GM21515 (cell line): ENCODE data around the gene TNRC18.

Source experiments
- ATAC-seq: cut with Tn5 transposase; IDR thresholded peaks from one replicate; pipeline ENCODE4 v1.9.1; 2021; ENCODE audit not compliant: unreplicated experiment

The TNRC18 gene

DNA sequence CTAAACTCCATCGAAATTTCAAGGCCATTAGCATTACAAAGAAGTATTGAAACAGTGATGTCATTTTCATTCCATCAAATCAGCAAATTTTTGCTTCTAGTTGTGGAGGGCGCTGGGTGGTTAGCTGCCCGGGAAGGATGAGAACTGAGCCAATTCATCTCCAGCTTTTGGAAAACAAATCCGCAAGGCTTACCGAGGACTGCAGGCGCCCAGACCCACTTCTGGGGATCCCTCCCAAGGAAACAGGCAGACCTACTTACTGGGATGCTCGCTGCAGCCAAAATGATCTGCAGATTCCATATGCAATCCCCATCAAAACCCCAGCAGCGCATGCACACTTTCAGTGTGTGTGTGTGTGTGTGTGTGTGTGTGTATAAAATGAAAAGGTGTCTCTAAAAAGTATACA is 19.2 kb downstream of the TNRC18 start:
- no peak for ATAC-seq

DNA sequence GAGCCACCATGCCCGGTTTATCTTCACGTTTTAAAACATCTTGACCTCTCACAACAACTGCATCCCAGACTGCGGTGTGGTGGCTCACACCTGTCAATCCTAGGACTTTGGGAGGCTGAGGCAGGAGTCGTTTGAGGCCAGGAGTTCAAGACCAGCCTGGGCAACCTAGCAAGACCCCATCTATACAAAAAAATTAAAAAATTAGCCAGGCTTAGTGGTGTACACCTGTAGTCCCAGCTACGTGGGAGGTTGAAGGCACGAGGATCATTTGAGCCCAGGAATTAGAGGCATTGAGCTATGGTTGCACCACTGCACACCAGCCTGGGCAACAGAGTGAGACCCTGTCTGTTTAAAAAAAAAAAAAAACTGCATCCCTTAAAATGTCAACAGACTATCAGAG is 20.2 kb downstream of the TNRC18 start:
- ATAC-seq = no peak

DNA sequence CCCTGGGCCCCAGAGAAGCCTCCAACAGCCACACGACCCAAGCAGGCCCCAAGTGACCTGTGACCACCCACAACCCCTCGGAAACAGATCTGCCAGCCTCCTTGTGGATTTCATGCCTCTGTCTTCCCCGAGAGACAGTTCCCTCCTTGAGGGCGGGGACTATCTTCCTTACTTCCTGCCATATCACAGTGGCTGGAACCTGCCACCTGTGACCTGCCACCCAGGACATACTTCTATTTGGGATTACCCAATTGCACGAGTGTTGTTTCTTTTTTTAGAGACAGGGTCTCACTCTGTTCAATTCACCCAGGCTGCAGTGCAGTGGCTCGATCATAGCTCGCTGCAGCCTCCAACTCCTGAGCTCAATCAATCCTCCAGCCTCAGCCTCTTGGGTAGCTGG is 25.9 kb downstream of the TNRC18 start:
- ATAC-seq = no peak

DNA sequence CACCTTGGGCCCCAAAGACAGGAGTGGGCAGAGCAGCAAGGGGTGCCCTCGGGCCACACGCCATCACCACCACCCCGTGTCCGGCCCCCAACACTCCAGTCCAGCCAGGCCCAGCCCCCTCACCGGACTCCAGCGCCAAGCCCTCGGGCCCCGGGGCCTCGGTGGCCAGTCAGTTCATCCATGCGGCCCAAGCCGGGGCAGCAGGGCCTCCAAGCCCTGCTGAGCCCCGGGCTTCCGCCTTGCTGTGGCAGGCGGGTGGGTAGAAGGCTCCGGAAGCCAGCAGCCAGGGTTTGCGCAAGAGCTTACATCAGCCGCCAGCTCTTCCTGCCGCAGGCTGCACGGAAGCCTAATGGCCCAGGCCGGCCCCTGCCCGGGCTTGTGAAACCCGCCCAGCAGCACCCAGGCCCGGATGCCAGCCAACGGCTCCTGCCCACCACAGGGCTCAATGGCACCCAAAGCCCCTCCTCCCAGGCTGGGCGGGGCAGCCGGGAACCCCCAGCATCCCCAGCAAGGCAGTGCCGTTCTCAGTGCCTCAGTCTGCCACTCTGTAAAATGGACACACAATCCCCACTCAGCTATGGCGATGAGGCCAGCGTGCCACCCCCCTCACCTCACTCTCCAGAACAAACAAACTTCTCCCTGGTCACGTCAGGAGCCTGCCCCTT is 26.5 kb downstream of the TNRC18 start:
- ATAC-seq = peak; percentile 78

DNA sequence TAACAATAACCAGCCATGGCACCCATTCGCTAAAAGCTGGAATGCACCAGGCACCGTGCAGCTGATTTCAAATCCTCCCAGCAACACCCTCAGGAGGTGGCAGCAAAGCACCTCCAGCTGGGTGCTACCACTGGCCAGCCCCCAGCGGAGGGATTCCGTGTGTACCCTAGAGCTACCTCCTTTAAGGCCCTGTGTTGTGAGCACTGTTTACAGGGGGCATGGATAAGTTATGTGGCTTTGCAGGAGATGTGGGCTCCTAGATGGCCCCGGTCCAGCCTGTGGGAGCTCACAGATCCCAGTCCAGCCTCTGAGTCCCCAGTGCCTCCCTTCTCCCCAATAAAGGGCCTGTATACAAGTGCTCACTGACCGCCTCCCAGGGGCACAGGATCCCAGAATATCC is 27.1 kb downstream of the TNRC18 start:
- ATAC-seq = peak; percentile 47

DNA sequence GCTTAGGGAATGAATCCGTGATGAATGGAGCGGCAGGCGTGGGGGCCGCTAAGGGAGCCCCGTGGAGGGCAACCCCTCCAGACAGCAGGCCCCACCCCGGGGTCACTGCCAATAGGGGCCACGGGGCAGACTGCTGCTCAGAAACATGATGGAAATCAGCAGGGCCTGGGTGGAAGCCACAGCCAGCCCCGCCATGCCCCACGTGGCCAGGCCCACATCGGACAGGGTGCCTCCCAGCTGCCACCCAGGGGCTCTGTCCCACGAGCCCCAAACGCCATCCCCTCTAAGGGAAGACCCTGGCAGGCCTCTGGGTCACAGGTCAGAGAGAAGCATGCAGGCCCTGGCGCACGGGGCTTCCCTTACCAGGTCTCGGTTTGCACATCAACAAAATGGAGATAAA is 28.4 kb downstream of the TNRC18 start:
- no peak for ATAC-seq

DNA sequence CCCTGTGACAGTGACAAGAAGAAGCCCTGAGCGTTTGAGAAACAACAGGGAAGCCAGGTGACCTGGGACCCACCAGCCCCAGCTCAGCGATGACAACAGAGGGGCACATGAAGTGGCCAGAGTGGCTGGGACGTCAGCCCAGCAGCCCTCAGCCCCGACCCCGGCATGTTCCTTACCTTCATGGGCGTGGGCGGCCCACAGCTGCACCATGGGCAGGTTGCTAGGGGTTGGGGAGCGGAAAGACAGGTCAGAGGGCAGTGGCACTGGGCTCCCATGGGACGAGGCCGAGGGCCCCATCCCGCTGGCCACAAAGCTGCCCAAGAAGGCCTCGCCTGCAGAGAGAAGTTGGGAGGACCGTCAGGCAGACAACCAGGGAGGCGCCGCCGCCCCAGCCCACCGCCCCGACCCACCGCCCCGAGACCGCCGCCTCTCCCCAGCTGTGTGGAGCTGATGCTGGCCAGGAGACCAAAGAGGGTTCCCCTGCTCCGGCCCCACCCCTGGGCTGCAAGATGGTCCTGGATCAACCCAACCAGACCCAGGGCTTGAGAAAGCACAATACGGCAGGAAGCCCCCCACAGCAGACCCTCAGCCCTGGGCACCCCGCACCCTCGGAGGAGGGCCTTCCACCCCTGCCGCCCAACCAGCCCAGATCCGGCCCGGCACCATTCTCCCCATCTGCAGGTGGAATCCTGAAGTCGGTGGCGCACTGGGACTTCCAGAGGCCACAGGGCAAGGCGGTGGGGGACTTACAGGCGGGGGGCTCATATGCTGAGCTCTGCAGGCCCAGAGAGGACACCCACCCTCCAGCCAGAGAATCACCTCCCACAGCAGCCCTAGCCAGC is 29.1 kb downstream of the TNRC18 start:
- no peak for ATAC-seq

DNA sequence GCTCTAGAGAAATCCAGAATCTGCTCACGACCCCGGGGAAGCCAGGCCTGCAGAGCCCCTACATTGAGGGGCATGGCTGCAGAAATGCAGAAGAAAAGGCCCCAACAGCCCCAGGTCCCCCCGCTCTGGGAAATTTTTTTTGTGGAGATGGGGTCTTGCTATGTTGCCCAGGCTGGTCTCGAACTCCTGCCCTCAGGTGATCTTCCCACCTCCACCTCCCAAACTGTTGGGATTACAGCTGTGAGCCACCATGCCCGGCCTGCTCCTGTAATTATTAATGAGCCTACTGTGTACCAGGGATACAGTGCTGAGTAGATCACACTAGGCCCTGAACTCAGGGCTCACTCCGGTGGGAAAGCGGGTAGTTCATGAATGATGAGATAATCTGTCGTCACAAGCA is 29.9 kb downstream of the TNRC18 start:
- ATAC-seq = no peak

DNA sequence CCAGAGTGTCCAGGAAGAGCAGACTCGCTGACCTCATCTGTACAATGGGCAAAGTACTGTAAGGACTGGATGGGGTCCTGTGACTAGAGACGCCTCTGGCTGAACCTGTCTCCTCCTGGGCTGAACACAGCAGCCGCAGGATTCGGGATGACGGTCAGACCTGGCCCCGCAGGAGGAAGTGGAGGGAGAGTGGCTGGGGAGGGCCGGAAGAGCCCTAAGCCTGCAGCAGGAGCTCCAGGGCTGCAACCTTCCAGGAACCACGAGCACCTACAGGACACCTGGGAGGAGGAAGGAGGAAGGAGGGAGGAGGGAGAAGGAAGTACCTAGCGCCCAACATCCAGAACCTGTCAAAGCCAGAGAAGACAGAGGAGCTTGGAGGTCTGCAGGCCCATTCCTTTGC is 30.3 kb downstream of the TNRC18 start:
- no peak for ATAC-seq

DNA sequence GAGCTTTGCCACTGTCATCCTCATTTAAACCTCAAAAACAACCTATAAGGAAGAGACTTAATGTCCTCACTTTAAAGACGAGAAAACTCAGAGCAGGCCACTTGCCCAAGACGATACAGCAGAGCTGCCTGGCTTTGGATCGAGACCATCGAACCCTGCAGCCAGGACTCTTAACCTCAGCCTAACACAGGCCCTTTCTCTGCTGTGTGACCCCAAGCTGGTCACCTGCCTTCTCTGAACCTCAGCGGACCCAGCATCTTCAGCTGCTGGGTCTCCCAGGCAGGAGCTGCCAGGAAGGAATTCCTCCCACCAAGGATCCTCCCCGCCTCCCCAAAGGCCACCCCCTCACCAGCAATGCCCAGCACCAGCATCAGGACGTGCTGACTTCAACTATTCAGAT is 32.7 kb downstream of the TNRC18 start:
- no peak for ATAC-seq

DNA sequence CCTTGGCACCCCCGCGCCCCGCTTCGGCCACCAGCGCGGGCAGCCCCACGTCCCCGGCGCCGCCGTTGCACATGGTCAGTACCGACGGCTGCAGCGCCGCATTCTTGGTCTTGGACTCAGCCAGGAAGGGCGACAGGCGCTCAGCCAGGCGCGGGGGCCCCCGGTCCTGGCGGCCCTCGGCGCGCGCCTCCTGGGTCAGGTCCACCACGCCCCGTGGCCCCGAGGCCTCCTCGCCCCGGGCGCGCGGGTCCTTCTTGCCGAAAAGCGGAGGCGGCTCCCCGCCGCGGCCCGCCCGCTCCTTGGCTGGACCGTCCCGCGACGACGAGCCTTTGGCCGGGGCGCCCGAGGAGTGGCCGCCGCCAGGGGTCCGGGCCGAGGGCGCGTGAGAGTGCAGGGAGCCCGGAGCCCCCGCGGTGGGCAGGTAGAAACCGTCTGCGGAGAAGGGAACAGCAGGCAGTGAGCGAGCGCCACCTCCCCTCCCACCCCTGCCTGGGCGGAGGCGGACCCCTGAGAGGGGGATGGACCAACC is 34.7 kb downstream of the TNRC18 start:
- ATAC-seq = no peak

DNA sequence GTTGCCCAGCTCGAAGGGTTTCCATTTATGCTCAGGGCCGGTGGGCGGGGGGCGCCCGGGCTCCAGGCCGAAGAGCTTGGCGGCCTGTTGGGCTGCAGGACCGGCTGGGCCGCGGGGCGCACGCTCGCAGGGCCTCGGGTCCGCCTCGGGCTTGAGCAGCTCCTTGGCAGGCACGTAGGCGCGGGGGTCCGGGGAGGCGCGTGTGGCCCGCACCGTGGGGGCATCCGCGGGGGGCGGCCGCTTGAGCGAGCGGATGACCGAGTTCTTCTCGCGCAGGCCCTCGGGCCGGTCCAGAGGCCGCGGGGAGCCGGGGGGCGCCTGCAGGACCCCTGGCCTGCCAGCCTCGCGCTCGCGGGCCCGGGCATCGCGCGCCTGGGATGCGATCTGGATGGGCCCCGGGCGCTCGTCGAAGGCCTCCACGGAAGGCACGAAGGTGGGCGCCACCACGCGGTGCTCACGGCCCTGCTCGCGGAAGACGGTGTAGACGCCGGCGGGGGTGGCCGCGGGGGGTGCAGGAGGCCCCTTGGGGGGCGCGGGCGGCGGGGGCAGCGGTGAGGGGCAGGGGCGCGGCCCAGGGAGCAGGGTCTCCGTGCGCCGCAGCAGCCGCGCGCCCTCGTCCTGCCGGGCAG is 35.2 kb downstream of the TNRC18 start:
- ATAC-seq = no peak

DNA sequence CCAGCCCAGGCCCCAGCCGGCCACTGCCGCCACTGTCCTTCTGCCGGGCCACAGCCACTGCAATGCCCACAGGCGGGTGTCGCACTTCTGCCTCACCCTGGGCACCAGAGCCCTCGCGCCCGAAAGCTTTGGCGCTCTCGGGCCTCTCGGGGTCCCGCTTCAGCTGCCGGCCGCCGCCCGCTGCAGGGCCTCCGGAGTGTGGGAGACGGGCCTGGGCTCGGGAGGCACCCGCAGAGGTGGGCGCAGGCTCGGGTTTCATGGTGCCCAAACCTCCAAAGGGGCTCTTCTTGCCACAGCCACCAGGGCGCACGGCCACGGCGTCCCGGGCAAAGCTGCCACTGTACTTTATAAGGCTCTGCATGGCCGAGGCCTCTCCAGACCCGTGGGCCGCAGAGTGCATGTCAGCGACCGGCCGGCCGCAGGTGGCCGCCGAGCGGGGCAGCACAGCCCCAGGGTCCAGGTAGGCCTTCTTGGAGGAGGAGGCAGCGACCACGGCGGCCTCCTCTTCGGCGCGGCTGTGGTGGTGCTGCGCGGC is 35.9 kb downstream of the TNRC18 start:
- ATAC-seq = no peak

DNA sequence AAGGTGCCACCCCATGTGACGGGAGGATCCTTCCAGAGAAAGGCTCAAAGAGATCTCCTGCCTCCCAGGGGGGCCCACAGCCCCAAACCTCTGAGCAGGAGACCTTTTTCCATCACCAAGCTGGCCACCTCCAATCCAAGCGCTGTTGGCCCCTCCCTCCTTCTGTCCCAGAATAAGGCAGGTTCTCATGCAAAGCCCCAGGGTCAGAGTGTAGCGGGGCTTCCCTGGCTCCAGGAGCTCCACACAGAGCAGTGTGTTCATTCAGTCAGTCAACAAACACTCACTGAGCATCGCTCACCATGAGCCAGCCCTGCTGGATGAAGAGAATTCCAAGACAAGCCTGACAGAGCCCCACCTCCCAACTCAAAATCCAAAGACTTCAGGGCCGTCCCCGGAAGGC is 39.0 kb downstream of the TNRC18 start:
- ATAC-seq = no peak

DNA sequence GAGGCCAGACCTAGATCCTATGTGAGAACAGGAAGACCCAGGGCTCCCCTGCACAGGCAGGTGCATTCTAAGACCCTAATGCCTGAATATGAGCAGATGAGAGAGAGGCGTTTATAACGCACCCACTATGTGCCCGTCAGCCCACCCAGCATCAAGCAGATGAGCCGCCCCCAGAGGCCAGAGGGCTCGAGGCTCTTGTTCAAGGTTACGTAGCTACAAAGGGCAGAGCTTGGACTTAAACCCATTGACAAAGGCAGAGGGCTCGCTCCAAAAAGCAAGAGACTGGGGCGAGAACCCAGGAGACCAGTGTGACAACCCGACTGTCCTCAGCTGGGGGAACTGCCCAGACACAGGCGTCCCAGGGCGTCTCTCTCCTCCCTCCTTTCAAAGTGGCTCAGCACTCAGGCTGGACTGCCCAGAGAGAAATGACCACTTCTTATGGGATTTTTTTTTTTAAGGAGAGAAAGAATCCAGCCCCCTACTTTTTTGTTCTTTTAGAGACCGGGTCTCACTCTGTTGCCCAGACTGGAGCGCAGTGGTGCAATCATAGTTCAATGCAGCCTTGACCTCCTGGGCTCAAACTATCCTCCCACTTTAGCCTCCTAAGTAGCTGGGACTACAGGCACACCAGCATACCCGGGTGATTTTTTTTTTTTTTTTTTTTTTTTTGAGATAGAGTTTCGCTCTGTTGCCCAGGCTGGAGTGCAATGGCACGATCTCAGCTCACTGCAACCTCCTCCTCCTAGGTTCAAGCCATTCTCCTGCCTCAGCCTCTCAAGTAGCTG is 40.1 kb downstream of the TNRC18 start:
- ATAC-seq = no peak

DNA sequence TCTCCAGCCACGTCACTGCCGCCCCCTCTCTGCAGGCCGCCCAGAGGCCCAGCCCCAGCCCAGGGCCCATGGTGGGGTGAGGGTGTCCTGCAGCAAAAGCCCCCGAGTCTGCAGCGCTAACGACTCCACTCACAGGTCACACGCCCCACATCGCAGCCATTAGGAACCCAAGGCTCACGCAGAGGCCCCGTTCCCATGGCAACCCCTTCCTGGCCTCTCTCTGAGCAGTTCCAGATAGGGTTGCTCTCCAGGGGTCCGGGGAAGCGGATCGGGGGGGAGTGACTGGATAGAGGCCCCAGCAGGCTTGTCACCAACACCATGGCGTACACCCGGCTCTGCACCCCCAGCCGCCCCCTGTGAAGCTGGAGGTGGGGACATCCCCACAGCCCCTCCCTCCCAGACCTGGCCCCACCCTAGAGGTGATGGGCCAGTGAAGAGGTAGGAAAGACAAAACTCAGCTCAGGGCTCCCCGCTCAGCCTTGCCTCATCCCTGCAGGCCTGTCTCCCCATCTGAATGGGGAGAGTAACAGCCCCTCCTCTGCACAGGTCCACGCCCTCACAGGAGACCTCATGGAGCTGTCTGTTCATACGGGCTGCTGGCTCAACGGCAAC is 41.2 kb downstream of the TNRC18 start:
- ATAC-seq = no peak

DNA sequence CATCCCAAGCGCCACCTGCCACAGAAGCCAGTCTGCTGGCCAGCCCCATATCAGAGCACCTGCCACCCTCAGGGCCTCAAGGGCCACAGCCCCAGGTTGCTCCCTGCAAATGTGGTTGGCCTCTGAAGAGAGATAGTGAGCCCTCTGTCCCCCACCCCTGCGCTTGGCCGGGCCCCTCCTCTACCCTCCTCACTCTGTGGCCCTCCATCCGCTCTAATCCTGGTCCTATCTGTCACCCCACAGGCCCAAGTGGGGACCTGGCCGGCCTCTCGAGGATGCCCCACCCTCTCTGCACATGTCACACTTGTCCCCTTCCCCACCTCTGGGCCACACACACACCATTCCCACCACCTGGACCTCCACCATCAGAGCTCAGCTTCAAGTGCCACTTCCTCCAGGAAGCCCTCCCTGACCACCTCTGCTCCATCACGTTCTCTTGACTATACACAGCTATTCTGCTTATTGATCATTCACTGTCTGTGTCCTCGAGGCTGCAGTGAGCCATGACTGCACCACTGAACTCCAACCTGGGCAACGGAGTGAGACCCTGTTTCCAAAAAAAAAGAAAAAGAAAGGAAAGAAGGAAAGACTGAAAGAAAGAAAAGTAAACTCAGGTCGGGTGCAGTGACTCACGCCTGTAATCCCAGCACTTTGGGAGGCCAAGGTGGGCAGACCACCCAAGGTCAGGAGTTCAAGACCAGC is 42.4 kb downstream of the TNRC18 start:
- no peak for ATAC-seq

DNA sequence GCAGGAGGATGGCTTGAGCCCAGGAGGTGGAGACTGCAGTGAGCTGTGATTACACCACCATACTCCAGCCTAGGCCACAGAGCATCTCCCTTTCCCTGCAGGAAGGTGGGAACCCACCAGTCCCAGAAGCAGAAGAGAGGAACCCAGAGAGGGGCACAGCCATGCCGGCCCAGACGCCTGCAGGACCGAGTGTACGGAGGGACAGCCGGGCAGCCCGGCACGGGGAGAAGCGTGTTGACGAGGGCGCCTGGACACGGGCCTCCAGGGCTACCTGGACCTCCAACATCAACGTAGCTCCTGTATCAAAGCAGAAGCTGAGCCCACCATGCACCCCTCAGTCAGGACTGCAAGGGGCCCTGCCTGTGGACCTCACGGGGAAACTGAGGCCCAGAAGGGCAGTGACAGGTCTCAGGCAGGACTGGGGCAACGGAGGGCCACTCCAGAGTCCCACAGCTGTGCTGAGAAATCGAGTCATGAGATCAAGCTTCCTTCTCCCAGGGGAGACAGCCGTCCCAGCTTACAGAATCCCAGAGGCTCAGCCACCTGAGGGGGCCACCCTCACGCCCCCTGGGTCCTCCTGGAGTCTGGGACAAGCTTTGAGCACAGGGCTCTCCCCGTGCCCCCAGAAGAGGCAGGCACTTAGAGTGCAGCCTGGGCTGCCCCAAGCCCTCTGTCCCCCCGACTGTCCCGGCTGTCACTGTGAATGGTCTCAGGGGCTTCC is 43.1 kb downstream of the TNRC18 start:
- no peak for ATAC-seq

DNA sequence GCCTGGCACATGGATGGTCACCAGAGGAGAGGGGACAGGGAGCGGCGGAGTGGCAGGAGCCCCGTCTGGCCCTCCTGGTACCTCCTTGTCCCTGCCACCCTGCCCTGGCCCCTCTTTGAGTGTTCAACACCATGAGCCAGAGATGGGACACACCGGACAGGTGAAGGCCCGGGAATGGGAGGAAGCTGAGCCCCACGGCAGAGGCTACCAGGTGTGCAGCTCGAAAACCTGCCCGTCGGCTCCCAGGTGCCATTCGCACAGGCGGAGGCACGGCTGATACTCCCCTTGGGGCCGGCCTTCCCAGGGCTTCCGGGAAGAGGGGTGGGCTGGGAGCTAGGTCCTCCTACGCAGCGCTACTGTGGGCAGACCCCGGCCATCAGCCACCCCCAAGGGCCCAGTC is 44.1 kb downstream of the TNRC18 start:
- ATAC-seq = no peak
